ENCODE data around the gene NTMT1.

GRCh38 chr9:129648092-129648763 is 22.3 kb downstream of the NTMT1 start:
- TF ChIP-seq EZH2phosphoT487 (IDR thresholded peaks at IDR 0.05; ENCODE audit: borderline replicate concordance) (no peak), POLR2A (IDR thresholded peaks at IDR 0.05; ENCODE audit: borderline replicate concordance, extremely low read depth, insufficient read depth, insufficient read length) (no peak), ELF1 (IDR thresholded peaks at IDR 0.05; ENCODE audit: borderline replicate concordance, low read depth) (no peak)

Data from HCT116 (cell line).